KMS-11 (cell line): ENCODE results near the gene CNDP1.
"Not testable (repeated sequence)": the region's sequence is repeated elsewhere in the genome, so short reads cannot be mapped to it uniquely, and the experiment has no call there.

Experiments
- H2AFZ ChIP-seq: fragments of 200-600 bp; sonication (generic); 2 replicates; pipeline ENCODE4 v1.6.1; 2016; ENCODE audit warnings: antibody characterized with exemption, mixed run types, low read depth
- H3K27ac ChIP-seq: fragments of 200-600 bp; sonication (generic); 2 replicates; pipeline ENCODE4 v1.6.1; 2016; ENCODE audit warnings: mild to moderate bottlenecking, mixed run types
- H3K27me3 ChIP-seq: fragments of 200-600 bp; sonication (generic); 2 replicates; pipeline ENCODE4 v1.6.1; 2017; ENCODE audit warnings: mild to moderate bottlenecking, low read depth, mixed run types, moderate library complexity; ENCODE audit not compliant: insufficient read depth
- H3K36me3 ChIP-seq: fragments of 200-600 bp; sonication (generic); 2 replicates; pipeline ENCODE4 v1.6.1; 2017; ENCODE audit warnings: mild to moderate bottlenecking, mixed run types; ENCODE audit not compliant: insufficient read depth
- H3K4me1 ChIP-seq: fragments of 200-600 bp; sonication (generic); 2 replicates; pipeline ENCODE4 v1.6.1; 2016; ENCODE audit warnings: mild to moderate bottlenecking, low read depth, mixed run types; ENCODE audit not compliant: poor library complexity, severe bottlenecking
- H3K4me2 ChIP-seq: fragments of 200-600 bp; sonication (generic); 2 replicates; pipeline ENCODE4 v1.7.0; 2016; ENCODE audit warnings: mild to moderate bottlenecking, mixed run types
- H3K4me3 ChIP-seq: fragments of 200-600 bp; sonication (generic); IDR thresholded peaks from 2 replicates; pipeline ENCODE4 v1.6.1; 2017; ENCODE audit warnings: low read depth, low read length, mixed read lengths; ENCODE audit not compliant: insufficient read depth
- H3K79me2 ChIP-seq: fragments of 200-600 bp; sonication (generic); 2 replicates; pipeline ENCODE4 v1.6.1; 2016; ENCODE audit warnings: low read depth, mixed run types; ENCODE audit not compliant: insufficient read depth
- H3K9ac ChIP-seq: fragments of 200-600 bp; sonication (generic); 2 replicates; pipeline ENCODE4 v1.6.1; 2016; ENCODE audit warnings: mild to moderate bottlenecking, mixed run types
- H4K20me1 ChIP-seq: fragments of 200-600 bp; sonication (generic); 2 replicates; pipeline ENCODE4 v1.6.1; 2016; ENCODE audit warnings: mild to moderate bottlenecking, mixed run types; ENCODE audit not compliant: insufficient read depth
- TF ChIP-seq, protein P1 (sequence below): fragments of 200-600 bp; sonication (generic); conservative IDR thresholded peaks from 2 replicates; pipeline ENCODE4 v1.6.1; 2017; ENCODE audit warnings: low read depth, mild to moderate bottlenecking, antibody characterized with exemption, low read length, moderate library complexity, mixed read lengths

CNDP1 gene

GRCh38 chr18:74562131-74562730 lies 27.9 kb downstream of the CNDP1 start:
- Histone ChIP-seq H3K9ac (no peak overlapping the region), H3K27me3 (no peaks in the 10 kb centered on the region), H3K4me3 (no peak overlapping the region), H3K4me2 (no peak overlapping the region), H4K20me1 (no peaks in the 10 kb centered on the region), H2AFZ (no peak overlapping the region), H3K27ac (no peak overlapping the region), H3K36me3 (no peaks in the 10 kb centered on the region), H3K4me1 (no peaks in the 10 kb centered on the region), H3K79me2 (no peaks in the 10 kb centered on the region)
- TF ChIP-seq, protein P1, sequence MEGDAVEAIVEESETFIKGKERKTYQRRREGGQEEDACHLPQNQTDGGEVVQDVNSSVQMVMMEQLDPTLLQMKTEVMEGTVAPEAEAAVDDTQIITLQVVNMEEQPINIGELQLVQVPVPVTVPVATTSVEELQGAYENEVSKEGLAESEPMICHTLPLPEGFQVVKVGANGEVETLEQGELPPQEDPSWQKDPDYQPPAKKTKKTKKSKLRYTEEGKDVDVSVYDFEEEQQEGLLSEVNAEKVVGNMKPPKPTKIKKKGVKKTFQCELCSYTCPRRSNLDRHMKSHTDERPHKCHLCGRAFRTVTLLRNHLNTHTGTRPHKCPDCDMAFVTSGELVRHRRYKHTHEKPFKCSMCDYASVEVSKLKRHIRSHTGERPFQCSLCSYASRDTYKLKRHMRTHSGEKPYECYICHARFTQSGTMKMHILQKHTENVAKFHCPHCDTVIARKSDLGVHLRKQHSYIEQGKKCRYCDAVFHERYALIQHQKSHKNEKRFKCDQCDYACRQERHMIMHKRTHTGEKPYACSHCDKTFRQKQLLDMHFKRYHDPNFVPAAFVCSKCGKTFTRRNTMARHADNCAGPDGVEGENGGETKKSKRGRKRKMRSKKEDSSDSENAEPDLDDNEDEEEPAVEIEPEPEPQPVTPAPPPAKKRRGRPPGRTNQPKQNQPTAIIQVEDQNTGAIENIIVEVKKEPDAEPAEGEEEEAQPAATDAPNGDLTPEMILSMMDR, result no peak

DNA sequence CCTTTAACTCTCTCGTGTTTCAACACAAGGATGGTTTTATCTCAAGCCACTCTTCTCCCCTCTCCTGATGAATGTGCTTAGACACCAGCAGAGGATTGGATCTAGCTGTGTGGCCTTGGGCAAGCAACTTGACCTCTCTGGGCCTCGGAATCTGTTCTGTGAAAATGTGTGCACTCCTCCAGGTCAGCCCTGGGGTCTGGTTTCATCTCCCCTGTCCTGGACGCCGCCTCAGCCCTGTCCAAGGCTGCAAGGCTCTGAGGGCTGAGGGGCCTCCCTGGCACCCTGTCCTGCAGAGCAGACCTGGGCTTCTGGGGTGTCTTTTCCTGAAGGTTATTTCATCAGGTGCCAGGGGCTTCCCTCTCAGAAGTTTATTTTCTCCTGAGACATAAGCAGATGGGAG lies 28.5 kb downstream of the CNDP1 start:
- TF ChIP-seq, protein P1, result no peak
- no peaks in the 10 kb centered on the region for H3K36me3 ChIP-seq
- no peak overlapping the region for H3K9ac ChIP-seq
- no peaks in the 10 kb centered on the region for H3K79me2 ChIP-seq
- H3K4me2 ChIP-seq, result no peak overlapping the region
- no peaks in the 10 kb centered on the region for H3K4me1 ChIP-seq
- H3K27me3 ChIP-seq, result no peaks in the 10 kb centered on the region
- H4K20me1 ChIP-seq, result no peaks in the 10 kb centered on the region
- no peak overlapping the region for H3K27ac ChIP-seq
- H3K4me3 ChIP-seq, result no peak overlapping the region
- no peak overlapping the region for H2AFZ ChIP-seq

- TF ChIP-seq, protein P1, result no peak
- Histone ChIP-seq H3K79me2 (no peaks in the 10 kb centered on the region), H3K4me2 (no peak overlapping the region), H3K36me3 (no peaks in the 10 kb centered on the region), H3K4me1 (no peaks in the 10 kb centered on the region), H2AFZ (no peak overlapping the region), H3K27me3 (no peaks in the 10 kb centered on the region), H3K4me3 (no peak overlapping the region), H4K20me1 (no peaks in the 10 kb centered on the region), H3K27ac (no peak overlapping the region), H3K9ac (no peak overlapping the region)
These were observed 29.7 kb downstream of the CNDP1 start for GRCh38 chr18:74563999-74564398.

DNA sequence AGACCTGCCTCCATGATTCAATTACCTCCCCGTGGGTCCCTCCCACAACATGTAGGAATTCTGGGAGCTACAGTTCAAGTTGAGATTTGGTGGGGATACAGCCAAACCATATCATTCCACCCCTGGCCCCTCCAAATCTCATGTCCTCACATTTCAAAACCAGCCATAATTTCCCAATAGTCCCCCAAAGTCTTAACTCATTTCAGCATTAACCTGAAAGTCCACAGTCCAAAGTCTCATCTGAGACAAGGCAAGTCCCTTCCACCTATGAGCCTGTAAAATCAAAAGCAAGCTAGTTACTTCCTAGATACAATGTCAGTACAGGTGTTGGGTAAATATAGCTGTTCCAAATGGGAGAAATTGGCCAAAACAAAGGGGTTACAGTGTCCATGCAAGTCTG lies 30.9 kb downstream of the CNDP1 start:
- not testable (repeated sequence) for H3K4me2 ChIP-seq, H3K79me2 ChIP-seq, H4K20me1 ChIP-seq, H3K27me3 ChIP-seq, H3K4me1 ChIP-seq, H3K4me3 ChIP-seq, H3K9ac ChIP-seq, H2AFZ ChIP-seq, H3K36me3 ChIP-seq, H3K27ac ChIP-seq

- H3K4me2 ChIP-seq, H3K27me3 ChIP-seq, H4K20me1 ChIP-seq, H3K79me2 ChIP-seq, H2AFZ ChIP-seq, H3K4me1 ChIP-seq, H3K9ac ChIP-seq, H3K36me3 ChIP-seq, H3K27ac ChIP-seq, H3K4me3 ChIP-seq: not testable (repeated sequence)
These were observed 31.7 kb downstream of the CNDP1 start for GRCh38 chr18:74565993-74566392.
